SU-DHL-6 (cell line): ENCODE data around the gene ITGB8.

Experiments used
- CTCF ChIP-seq: fragments of 200-600 bp; sonication (generic); IDR thresholded peaks from one replicate; pipeline ENCODE4 v1.5.1; 2017; ENCODE audit warnings: antibody characterized with exemption, mild to moderate bottlenecking, low read length, moderate library complexity; ENCODE audit not compliant: insufficient read depth, poor library complexity, severe bottlenecking
- EZH2phosphoT487 ChIP-seq: fragments of 200-600 bp; sonication (generic), shearing (Covaris generic); conservative IDR thresholded peaks from 2 replicates; pipeline ENCODE4 v1.6.1; 2018; ENCODE audit warnings: mild to moderate bottlenecking, antibody characterized with exemption, low read length, moderate library complexity, mixed read lengths

- TF ChIP-seq CTCF (no peak), EZH2phosphoT487 (no peak)
Observed at GRCh38 chr7:20383351-20383750, 52.7 kb downstream of the ITGB8 start.
